Hindlimb muscle (tissue), 1 donor: ENCODE data around the gene TMOD2. TPM values are rescaled to one million over a fixed set of nuclear protein-coding genes. Genes with fewer than 3 reads are reported as not detected.

ENCODE experiments used
- DNase-seq: peaks from one replicate; pipeline ENCODE4 v3.0.0-alpha.2; 2013
- polyA plus RNA-seq: library from polyadenylated mRNA; unstranded; fragments of 120-200 nt; gene quantifications from one replicate; pipeline ENCODE4 v1.2.1, GENCODE V29; 2013; ENCODE audit not compliant: insufficient read length

The TMOD2 gene
- polyA plus RNA-seq, 1 donor, result 6.6 TPM

DNA sequence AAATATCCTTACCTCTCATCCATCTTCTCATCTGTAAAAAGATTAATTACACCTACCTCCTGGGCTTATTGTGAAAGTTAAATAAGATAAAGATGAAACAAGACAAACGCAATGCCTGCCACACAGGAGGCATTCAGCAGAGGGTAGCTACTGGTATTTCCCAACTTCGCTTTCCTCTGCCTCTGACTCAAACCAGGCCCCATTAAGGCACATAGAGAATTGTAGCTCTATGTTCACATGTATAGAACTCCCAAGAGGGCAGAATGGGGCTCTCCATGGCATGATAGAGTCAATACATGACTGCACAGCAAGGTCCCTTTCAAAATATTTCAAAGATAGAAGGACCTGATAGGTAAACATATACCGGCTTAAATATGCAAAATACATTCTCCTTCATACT lies 15.3 kb upstream of the TMOD2 start:
- DNase-seq, result no peak

DNA sequence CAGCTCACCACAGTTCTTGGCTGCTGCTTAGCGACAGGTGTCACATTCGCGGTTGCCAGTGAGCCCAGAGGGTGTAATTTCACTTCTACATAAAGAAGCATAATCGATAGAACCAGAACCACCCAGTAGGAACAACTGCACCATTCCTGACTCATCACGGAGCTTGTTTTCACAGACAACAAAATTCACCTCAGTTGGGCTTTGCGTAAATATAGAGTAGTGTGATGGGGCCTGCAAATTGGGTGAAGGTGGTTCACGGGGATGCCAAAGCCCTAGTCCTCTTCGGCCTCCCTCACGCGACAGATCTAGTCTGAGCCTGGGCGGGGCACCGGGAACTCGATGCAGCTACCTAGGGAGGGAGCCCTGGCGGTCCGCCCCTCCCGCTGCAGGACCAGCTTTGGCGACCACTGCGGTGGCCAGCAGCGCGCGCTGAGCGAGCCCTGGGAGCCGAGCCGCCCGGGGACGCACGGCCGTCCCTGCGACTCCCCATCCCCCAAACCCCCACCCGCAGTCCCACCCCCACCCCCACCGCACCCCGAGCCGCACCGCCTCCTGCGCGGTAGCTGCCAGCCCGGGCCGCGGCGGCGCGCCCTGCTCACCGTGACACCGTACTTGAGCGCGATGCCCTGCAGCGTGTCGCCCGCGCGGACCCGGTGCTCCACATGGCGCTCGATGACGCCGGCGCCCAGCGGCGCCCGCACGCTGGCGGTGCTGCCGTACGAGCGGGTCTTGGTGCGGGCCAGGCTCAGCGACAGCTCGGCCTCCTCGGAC lies 14.5 kb upstream of the TMOD2 start:
- peak; percentile 31 for DNase-seq

DNA sequence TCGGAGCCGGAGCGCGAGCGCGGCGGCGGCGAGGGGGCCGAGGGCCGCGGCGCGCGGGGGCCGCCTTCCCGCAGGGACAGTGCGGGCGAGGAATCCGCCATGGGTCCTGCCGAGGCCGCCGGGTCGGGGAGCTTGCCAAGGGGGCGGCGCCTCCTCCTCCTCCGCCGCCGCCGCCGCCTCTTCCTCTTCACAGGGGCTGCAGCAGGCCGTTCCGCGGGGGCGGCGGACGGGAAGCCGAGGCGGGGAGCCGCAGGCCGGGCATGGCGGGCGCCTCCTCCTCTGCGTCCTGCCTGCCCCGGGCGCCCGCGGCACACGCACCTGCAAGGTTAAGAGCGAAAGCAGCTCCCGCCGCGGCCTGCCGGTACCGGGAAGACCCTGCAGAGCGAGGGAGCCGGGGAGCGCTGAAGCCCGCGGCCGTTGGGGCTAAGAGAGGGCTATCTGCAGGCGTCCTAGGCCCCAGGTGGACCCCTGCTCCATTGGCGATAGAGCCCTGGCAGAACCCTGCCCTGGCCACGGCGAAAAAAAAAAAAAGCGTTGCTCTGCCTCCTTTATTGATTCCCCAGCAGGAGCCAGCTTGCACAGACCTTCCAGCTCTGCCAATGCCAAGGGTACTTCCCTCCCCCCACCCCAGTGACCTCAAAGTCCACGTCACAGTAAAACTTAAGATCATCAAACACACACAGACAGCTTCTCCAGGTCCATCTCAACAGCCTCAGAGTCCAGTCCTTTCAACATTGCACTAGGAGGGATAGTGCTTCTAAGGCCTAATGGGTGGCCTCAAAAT lies 13.7 kb upstream of the TMOD2 start, which contains the start of gene LYSMD2:
LYSMD2 (minus strand) TSS at position 134 of the 784 bp plus-strand sequence; CDS start at position 101, 33 bp downstream.
- DNase-seq, result peak; percentile 75

DNA sequence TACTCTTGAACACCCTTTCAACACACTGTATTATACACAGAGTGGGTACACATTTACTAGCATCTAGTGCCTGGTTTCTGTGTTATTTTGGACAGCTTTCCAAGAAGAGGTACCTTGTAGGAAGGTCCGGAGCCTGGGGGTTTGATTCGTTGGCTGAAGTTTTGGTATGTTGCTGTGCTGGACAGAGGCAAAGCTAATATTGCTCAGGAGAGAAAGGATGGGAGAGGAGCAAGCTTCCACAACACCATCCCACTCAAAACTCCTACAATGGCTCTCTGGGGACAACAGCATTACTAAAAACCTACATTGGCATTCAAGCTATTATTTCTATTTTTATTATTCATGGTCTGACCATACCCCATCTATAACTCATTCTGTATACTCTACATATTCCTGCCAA lies 12.8 kb upstream of the TMOD2 start:
- no peak for DNase-seq

DNA sequence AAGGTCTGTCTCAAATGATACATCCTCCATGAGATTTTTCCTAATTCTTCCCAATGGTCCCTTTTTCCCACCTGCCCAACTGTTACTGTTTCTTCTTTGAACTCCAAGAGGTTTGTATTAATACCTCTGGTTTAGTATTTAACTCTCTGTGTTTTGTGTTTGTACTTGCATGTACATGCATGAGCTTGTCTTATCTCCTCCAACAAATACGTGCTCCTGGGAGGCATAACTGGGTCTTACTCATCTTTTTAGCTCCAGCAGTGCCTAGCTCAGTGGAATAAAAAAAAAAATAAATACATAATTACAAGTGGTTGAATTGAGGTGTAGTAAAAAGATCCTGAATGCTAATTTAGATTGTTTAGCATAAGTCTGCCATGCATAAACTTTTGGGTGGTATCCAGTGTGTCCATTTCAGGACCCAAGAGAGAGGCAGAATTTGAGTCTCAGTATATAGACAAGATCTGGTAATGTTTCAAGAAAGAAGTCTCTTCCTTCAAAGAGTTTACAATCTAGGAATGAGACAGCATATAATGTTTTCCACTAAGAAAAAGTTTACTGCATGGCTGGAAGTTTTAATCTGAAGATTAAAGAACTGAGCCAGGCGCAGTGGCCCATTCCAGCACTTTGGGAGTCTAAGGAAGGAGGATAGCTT lies 12.2 kb upstream of the TMOD2 start:
- no peak for DNase-seq

DNA sequence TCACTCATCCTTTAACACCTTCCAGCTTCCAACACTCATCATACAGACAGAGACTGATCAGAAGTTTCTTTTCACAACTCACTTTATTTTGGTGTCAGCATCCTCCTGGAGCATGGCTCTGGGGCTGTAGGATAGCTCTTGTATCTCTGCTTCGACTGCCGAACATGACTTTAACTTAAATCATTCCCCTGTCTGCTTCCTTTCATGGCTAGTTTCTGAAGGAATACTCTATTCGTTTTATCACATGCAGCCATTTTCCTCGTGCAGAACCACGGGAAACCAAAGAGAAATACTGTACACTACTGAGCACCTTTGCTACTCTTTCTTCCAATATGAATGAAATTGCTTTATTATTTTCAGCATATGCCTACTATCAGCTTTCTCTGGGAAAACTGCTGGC lies 2.1 kb upstream of the TMOD2 start:
- DNase-seq, result no peak

DNA sequence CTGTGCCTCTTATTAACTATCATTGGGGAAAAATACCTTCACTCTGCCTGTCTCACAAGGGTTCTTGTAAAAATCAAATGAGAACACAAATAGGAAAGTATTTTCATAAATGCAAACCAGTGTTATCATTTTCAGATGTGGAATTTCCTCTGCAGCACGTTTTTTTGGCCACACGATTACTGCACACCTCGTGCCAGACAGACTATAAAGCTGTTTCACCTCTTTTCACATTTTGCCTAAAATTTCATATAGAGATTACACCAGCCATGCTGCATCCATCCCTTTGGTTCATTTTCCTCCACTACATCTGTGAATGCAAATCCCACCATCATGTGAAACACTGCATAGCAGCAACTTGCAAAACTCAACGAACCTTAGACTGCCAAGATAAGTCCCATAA lies 1.2 kb upstream of the TMOD2 start:
- DNase-seq, result no peak

DNA sequence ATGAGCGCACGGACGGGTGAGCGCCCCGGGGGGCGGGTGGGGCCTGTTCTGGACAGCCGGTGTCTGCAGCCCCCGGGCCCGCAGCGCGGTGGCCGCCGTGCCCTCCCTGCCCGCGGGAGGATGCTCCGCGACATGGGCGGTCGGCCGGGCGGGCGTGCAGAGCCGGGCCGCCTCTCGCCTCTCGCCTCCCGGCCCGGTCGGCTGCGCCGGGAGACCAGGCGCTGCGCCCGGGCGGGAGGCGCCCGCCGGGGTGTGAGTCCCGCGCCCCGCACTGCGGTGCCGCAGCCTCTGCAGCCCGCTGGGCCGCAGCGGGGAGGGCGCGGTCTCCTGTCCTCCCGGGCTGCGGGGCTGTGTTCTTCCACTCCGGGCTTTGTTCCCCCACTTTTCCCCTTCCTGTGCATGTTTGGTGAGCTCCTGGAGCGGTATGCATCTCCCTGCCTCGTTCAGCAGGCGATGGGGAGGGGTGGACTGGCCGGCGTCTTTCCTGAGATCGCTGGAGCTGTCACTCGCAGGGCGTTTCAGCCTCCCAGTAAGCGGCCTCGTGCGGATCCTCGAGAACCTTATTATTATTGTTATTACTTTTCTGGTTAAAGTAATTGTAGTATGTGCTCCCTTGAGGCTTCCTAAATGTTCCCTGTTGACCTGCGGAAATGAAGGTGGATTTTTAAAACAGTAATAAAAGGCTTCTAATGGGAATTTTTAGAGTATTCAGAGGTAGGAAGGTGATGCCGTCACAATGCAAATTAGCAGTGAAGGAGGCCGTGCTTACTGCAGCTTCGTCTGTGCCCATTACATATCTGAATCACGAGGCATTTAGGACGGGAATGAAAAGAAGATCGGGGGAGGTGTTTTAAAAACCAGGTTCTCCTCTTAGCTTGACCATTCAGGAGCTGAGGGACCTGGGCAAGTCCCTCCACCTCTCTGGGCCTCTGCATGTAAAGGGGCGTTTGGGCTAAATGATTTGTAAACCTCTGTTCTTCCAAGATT lies 593 bp downstream of the TMOD2 start:
- peak; percentile 36 for DNase-seq

DNA sequence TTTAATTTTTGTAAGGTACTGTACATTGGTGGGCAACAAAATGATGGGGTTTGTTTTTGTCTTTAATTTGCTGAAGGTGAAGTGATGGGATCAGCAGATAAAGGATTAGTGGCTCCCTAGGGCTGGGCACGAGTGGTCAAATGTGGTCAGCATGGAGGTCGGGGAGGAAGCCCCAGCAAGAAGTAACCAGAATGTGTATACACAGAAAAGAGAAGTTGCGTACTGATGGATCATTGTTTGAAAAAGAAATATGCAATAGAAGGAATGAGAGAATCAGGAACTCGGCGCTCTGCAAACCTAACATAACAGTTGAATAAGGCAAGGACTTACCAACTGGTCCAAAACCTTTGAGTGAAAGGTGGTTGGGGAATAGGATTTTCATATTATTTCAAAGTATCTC lies 1.5 kb downstream of the TMOD2 start:
- DNase-seq, result no peak

DNA sequence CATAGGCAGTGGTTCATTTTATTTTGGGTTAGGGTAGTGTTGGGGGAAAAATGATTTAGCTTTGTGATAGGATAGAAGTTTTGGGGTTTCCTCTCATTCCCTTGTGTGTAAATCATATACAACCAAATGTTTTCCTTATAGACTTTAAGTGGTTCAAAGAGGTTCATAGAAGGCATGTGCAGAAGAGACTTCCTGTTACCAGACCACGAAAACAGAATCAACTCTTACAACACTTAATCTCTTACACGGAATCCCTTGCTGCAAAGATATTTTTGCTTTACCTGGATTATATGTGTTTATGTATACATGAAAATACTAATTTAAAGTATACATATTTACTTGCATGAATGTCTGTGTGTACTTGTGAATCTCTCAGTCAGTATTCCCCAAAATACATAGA lies 2.9 kb downstream of the TMOD2 start:
- DNase-seq, result no peak

DNA sequence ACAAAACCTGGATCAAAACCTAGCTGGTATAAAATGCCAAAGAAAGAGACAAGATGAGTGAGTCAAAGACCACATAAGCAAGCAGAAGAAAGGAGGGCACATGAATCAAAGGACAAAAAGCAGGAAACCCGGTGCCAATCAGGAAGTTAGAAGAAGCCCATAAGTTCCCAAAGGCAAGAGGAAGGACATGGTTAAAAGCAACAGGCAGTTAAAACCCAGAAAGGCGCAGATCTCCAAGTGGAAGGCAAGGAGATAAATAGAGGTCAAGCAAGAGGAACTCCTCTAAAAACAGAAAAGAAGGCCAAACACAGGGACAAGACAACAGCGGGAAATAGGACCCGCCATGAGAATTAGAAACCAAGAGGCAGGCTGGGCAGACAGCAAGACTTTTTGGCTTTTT lies 4.4 kb downstream of the TMOD2 start:
- DNase-seq, result no peak

DNA sequence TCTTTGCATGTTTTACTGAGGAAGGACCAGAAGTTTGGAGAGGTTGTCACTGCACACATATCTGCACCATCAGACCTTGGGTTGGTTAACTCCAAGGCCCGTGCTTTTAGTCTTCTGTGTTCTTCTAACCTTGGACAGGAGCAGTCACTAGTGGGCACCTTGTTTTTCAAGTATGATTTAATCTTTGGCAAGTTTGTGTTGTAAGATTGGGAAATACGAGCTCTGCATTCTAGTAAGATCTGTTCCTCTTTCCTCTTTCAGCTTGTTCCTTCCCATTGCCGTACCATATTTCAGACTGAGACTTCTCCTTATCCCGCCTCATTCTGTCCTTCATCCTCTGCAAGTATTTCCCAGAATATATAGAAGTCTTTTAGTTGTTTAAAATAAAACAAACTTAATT lies 5.1 kb downstream of the TMOD2 start:
- no peak for DNase-seq

DNA sequence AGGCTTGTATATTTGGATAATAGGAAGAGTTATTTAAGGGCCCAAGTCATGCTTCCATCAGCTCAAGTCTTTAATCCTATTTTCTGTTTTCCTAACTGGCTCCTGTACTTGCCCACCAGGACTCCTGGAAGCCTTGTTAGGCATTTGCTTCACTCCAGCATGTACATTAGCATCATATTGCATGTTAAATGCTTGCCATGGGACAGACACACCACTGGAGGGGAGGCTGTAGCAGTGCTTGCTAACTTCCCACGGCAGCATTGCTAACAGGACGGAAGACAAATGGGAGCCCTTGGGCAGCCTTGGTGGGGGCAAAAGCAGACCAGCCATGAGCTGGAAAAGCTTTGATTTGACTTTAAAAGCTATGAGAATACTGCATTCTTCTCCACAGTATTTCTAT lies 6.1 kb downstream of the TMOD2 start:
- DNase-seq, result no peak

DNA sequence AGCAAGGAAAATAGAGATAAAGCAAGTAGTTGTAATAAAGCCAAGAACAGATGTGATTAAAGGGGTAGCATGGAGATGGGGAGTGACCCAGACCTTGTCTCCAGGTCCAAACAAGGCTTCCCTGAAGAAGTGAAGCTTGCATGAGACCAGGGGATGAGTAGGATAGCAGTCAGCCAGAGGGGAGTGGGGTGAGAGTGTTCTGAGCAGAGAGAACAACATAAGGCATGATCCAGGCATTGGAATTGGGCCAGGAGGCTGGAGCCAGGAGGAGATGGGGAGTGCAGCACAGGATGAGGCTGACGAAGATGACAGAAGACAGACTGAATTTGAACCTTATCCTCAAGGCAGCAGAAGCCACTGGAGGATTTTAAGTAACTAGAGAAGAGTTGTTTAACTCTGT lies 7.2 kb downstream of the TMOD2 start:
- DNase-seq, result peak; percentile 48

DNA sequence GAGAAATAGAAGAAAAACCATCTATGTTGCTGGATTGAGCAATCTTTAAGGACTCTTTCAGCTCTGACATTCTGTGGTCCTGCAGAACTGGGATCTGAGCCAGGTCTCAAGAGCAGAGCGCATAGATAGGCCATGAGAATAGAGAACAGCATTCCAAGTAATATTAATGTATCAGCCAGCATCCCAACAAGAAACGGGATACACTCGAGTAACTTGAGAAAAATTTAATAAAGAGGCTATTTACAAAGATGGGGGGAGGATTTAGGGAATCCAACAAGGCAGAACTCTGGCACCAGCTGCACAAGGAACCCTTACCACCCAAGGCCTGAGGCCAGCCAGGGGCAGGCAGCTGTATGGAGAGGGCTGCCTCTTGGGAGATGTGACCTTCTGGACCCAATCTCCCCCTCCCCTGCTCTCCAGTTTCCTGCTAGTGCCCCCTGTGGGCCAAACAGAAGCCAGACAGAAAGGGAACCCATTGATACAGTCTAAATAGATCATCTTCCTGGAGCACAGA lies 8.2 kb downstream of the TMOD2 start:
- peak; percentile 57 for DNase-seq

DNA sequence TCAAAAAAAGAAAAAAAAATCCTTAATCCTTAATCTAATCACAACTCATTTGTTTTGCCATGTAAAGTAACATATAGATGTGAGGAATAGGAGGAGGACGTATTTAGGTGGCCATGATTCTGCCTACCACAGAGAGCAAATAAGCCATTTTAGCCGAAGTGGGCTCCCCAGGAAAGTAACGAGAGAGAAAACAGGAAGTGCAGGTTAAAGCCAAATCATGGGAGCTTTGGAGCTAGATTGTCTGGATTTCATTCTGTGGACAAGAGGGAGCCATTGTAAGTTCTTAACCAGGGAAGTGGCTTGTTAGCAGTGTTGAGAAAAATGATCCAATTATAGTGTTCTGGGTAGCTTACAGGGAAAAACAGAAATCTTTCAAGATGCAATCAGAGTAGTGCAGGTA lies 9.4 kb downstream of the TMOD2 start:
- DNase-seq, result no peak

DNA sequence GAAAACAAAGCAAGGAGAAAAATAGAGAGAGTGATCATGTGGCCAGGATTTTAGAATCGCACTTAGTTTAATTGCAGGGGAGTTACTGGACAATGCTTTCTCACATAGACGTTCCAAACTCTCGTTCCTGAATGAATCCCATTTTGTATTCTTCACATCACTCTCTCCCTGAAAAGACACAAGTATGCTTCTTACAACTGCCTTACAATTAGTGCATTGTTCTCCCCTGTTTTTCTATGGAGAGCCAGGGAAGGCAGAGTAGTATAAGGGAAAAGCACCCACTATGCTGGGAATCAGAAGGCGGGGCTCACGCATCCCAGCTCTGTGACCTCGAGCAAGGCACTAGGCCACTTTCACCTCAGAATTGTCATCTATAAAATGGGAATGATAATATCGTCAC lies 14.4 kb downstream of the TMOD2 start:
- no peak for DNase-seq

DNA sequence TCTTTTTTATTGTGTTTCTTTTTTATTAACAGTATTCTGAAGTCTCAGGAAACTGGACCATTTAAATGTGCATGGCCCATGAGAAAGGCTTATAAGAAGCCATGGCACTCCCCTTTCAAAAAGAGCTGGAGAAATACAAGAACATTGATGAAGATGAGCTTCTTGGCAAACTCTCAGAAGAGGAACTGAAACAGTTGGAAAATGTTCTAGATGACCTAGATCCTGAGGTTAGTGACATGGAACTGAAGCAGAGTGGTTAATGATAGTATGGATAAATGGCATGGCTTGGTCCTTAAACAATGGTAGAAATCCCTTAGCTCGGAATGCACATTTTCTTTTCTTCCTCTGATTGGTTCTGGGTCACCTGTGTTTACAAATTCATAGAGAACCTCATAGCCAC lies 14.9 kb downstream of the TMOD2 start:
- DNase-seq, result no peak

DNA sequence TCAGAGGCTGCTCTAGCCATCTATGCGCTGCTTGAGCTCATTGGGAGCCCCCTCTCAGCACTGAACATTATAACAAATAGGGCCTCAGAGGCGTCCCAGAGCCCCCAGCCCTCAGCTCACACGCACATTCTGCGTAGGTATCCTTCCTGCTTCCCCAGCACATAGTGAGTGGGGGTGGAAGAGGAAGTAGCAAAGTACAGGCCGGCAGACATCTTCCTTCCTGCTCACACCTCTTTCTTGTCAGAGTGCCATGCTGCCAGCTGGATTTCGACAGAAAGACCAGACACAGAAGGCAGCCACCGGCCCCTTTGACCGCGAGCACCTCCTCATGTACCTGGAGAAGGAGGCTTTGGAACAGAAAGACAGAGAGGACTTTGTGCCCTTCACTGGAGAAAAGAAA lies 16.6 kb downstream of the TMOD2 start:
- DNase-seq, result no peak

DNA sequence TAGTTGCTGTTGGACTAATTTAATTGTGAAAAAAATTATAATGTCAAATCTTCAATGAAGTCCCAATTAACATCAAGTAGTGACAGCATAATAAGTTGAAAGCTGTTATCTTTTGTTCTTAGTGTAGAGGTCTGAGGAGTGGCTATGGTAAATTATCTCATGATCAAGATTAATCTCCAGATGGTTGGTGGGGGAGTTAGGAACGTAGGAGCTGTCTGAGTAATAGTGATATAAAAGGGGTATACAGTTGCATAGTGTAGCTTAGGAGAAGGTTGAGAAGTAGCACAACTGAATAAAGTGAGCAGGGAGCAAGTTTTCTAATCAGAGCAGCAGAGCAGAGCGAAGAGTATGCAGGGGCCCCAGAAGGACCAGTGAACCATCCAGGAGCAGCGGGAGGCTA lies 19.5 kb downstream of the TMOD2 start:
- no peak for DNase-seq

DNA sequence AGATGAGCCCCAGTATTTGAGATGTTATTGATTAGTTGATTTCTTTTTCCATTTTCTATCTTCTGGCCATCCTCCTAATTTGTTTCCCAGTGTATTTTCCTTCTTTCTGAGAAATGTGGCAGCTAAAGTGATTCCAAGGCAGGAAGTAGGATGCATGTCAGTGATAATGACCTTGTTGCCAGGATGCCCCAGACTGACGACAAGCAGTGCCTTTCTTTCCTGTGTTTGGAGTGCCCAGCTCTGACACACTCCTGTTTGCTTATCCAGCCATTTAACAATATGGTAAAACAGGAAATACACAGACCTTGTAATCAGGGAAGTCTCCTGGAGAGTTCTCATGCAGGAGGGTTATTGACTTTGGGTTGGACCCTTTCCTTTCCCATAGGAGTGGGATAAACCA lies 20.4 kb downstream of the TMOD2 start:
- no peak for DNase-seq

DNA sequence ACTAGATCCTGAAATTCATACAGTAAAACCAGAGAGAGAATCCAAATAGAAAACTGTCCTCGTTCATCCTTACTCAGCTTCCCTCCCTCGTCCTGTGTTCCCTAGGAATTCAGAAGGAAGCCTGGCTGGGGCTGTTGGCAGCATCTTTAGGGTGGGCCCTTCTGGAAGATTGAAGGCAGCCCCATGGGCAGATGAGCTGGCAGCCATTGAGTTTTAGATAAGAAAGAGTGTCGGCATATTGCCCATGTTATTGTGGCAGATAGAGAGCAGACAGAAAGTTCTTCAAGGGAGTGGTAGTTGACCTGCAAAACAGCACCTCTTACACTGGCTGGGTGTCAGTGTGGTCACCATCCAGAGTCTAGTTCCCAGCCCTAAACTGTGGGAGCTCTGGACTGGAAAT lies 23.5 kb downstream of the TMOD2 start:
- DNase-seq, result no peak
